Fibroblast of lung (primary cell): ENCODE data around the gene EMILIN3.

Experiments used
- CTCF ChIP-seq, 2 donors: IDR thresholded peaks in 1 of 2; conservative IDR thresholded peaks in 1 of 2; 1 replicate in 1 of 2; 2 replicates in 1 of 2; pipeline ENCODE4 v1.5.1; 2011 to 2012; ENCODE audit warnings: low read length in 2 of 2, control low read depth in 1 of 2, inconsistent platforms in 1 of 2, low read depth in 1 of 2, mild to moderate bottlenecking in 1 of 2
- EZH2 ChIP-seq: IDR thresholded peaks from 2 replicates; pipeline ENCODE4 v1.5.1; 2012; ENCODE audit warnings: low read length, control low read depth, mild to moderate bottlenecking; ENCODE audit errors: missing control alignments

- no peak for TF ChIP-seq EZH2
- TF ChIP-seq CTCF (conservative IDR thresholded peaks at IDR 0.05 in 1 of 2, IDR thresholded peaks at IDR 0.05 in 1 of 2; ENCODE audit: low read depth in 1 of 2, low read length in 2 of 2) = no peak
Measured at GRCh38 chr20:41375846-41376245, 9.2 kb upstream of the EMILIN3 start.
